H9 (cell line): Measurements from ENCODE around the gene XRCC2. TPM values are rescaled to one million over a fixed set of nuclear protein-coding genes. Genes with fewer than 3 reads are reported as not detected.

Experiments
- DNase-seq: peaks from one replicate; pipeline ENCODE4 v3.0.0-alpha.2; 2017
- H2AFZ ChIP-seq: one replicate; pipeline ENCODE4 v1.6.1; 2013; ENCODE audit warnings: mild to moderate bottlenecking, low read length, control low read depth, moderate library complexity
- H2AK5ac ChIP-seq: 2 replicates; pipeline ENCODE4 v1.6.1; 2013; ENCODE audit warnings: low read length, control low read depth, mixed read lengths; ENCODE audit not compliant: insufficient read length
- H2BK120ac ChIP-seq: one replicate; pipeline ENCODE4 v1.6.1; 2013; ENCODE audit warnings: low read depth, mild to moderate bottlenecking, low read length, control low read depth, inconsistent platforms; ENCODE audit not compliant: poor library complexity, severe bottlenecking
- H2BK12ac ChIP-seq: 2 replicates; pipeline ENCODE4 v1.6.1; 2013; ENCODE audit warnings: low read length, control low read depth, mixed read lengths, low read depth; ENCODE audit not compliant: insufficient read length
- H2BK15ac ChIP-seq: 2 replicates; pipeline ENCODE4 v1.6.1; 2013; ENCODE audit warnings: low read depth, low read length, control low read depth
- H2BK20ac ChIP-seq: one replicate; pipeline ENCODE4 v1.6.1; 2013; ENCODE audit warnings: low read depth, mild to moderate bottlenecking, low read length, control low read depth, inconsistent platforms; ENCODE audit not compliant: poor library complexity, severe bottlenecking
- H2BK5ac ChIP-seq: 2 replicates; pipeline ENCODE4 v1.6.1; 2013; ENCODE audit warnings: low read length, control low read depth, mixed read lengths; ENCODE audit not compliant: insufficient read length
- H3K14ac ChIP-seq: 2 replicates; pipeline ENCODE4 v1.6.1; 2013; ENCODE audit warnings: low read length, control low read depth; ENCODE audit not compliant: insufficient read depth
- H3K18ac ChIP-seq: 2 replicates; pipeline ENCODE4 v1.6.1; 2013; ENCODE audit warnings: low read depth, mild to moderate bottlenecking, mixed read lengths, low read length, control low read depth; ENCODE audit not compliant: insufficient read length
- H3K23ac ChIP-seq: 2 replicates; pipeline ENCODE4 v1.6.1; 2013; ENCODE audit warnings: low read length, control low read depth, mixed read lengths, low read depth; ENCODE audit not compliant: insufficient read length
- H3K23me2 ChIP-seq: 2 replicates; pipeline ENCODE4 v1.6.1; 2013; ENCODE audit warnings: low read depth, mild to moderate bottlenecking, mixed read lengths, low read length, control low read depth; ENCODE audit not compliant: insufficient read length, poor library complexity, severe bottlenecking
- H3K27ac ChIP-seq: 2 replicates; pipeline ENCODE4 v1.5.1; 2013; ENCODE audit warnings: low read length, control low read depth, mixed read lengths, low read depth; ENCODE audit not compliant: insufficient read length
- H3K27me3 ChIP-seq: 2 replicates; pipeline ENCODE4 v1.6.1; 2013; ENCODE audit warnings: low read length, control low read depth, inconsistent platforms; ENCODE audit not compliant: insufficient read depth
- H3K4ac ChIP-seq: 2 replicates; pipeline ENCODE4 v1.6.1; 2013; ENCODE audit warnings: low read depth, mild to moderate bottlenecking, control low read depth, inconsistent platforms, low read length, moderate library complexity
- H3K4me1 ChIP-seq: 2 replicates; pipeline ENCODE4 v1.6.1; 2013; ENCODE audit warnings: low read length, control low read depth, inconsistent platforms; ENCODE audit not compliant: insufficient read depth
- H3K4me2 ChIP-seq: 2 replicates; pipeline ENCODE4 v1.6.1; 2013; ENCODE audit warnings: low read length, control low read depth, mixed read lengths; ENCODE audit not compliant: insufficient read length, insufficient read depth
- H3K56ac ChIP-seq: 2 replicates; pipeline ENCODE4 v1.6.1; 2013; ENCODE audit warnings: low read depth, mild to moderate bottlenecking, mixed read lengths, low read length, control low read depth; ENCODE audit not compliant: insufficient read length
- H3K79me1 ChIP-seq: 2 replicates; pipeline ENCODE4 v1.6.1; 2013; ENCODE audit warnings: low read depth, mild to moderate bottlenecking, moderate library complexity, low read length, control low read depth, inconsistent platforms; ENCODE audit not compliant: insufficient read depth, poor library complexity, severe bottlenecking
- H3K79me2 ChIP-seq: 2 replicates; pipeline ENCODE4 v1.6.1; 2013; ENCODE audit warnings: low read length, control low read depth, inconsistent platforms; ENCODE audit not compliant: insufficient read depth
- H3K9ac ChIP-seq: 2 replicates; pipeline ENCODE4 v1.6.1; 2013; ENCODE audit warnings: low read length, control low read depth, mixed read lengths; ENCODE audit not compliant: insufficient read length; ENCODE audit errors: extremely low read depth
- H3K9me3 ChIP-seq: one replicate; pipeline ENCODE4 v1.6.1; 2013; ENCODE audit warnings: low read depth, low read length, inconsistent platforms; ENCODE audit not compliant: control insufficient read depth
- H3T11ph ChIP-seq: one replicate; pipeline ENCODE4 v1.6.1; 2013; ENCODE audit warnings: mild to moderate bottlenecking, low read length, control low read depth, inconsistent platforms
- H4K20me1 ChIP-seq: one replicate; pipeline ENCODE4 v1.6.1; 2013; ENCODE audit not compliant: control insufficient read depth, insufficient read length, insufficient read depth
- H4K5ac ChIP-seq: 2 replicates; pipeline ENCODE4 v1.6.1; 2013; ENCODE audit warnings: low read depth, mild to moderate bottlenecking, mixed read lengths, low read length, control low read depth; ENCODE audit not compliant: insufficient read length
- H4K8ac ChIP-seq: replicated peaks from 2 replicates; pipeline ENCODE4 v1.6.1; 2013; ENCODE audit warnings: low read length, control low read depth, mixed read lengths, low read depth; ENCODE audit not compliant: insufficient read length
- H4K91ac ChIP-seq: 2 replicates; pipeline ENCODE4 v1.6.1; 2013; ENCODE audit warnings: low read depth, mild to moderate bottlenecking, moderate library complexity, mixed read lengths, low read length, control low read depth; ENCODE audit not compliant: insufficient read length
- H3K27ac Mint-ChIP-seq, 3 experiments: 2 replicates in 2 of 3; 3 replicates in 1 of 3; pipeline ENCODE4 v1.8.0; 2020 to 2021; ENCODE audit warnings: mixed read lengths in 3 of 3, mild to moderate bottlenecking in 1 of 3, moderate library complexity in 1 of 3
- H3K27me3 Mint-ChIP-seq: 2 replicates; pipeline ENCODE4 v1.8.0; 2021; ENCODE audit warnings: low read depth, mild to moderate bottlenecking, moderate library complexity, mixed read lengths
- H3K36me3 Mint-ChIP-seq, 3 experiments: 2 replicates in 2 of 3; 3 replicates in 1 of 3; pipeline ENCODE4 v1.8.0; 2020 to 2021; ENCODE audit warnings: low read depth in 3 of 3, mixed read lengths in 3 of 3; ENCODE audit not compliant: insufficient read depth in 1 of 3
- H3K4me1 Mint-ChIP-seq, 2 experiments: 2 replicates each; pipeline ENCODE4 v1.8.0; 2020; ENCODE audit warnings: mixed read lengths in 2 of 2
- H3K4me3 Mint-ChIP-seq, 2 experiments: 2 replicates in 1 of 2; 3 replicates in 1 of 2; pipeline ENCODE4 v1.8.0; 2020 to 2021; ENCODE audit warnings: mild to moderate bottlenecking in 2 of 2, mixed read lengths in 2 of 2, moderate library complexity in 1 of 2
- H3K9me3 Mint-ChIP-seq, 2 experiments: 2 replicates in 1 of 2; 3 replicates in 1 of 2; pipeline ENCODE4 v1.8.0; 2020; ENCODE audit warnings: mild to moderate bottlenecking in 2 of 2, mixed read lengths in 2 of 2, moderate library complexity in 1 of 2
- CTCF ChIP-seq: fragments of 200-600 bp; sonication (generic); conservative IDR thresholded peaks from 3 replicates; pipeline ENCODE4 v1.8.0; 2021; ENCODE audit warnings: antibody characterized with exemption, mild to moderate bottlenecking
- WGBS: extraction: QIAGEN DNeasy Blood & Tissue Kit; methylation state at CpG from one replicate; pipeline ENCODE4 v1.1.7; 2013; ENCODE audit warnings: missing lambda C conversion rate, low lambda C conversion rate, mixed read lengths; ENCODE audit not compliant: insufficient read length; ENCODE audit errors: extremely low coverage; 5-methylcytosine and 5-hydroxymethylcytosine counted together
- total RNA-seq: library from RNA; stranded (reverse); gene quantifications from 2 replicates; pipeline ENCODE4 v1.2.1, GENCODE V29; 2021

Gene XRCC2
- total RNA-seq, 1 experiment from 2014 or later, result 22.8 TPM

DNA sequence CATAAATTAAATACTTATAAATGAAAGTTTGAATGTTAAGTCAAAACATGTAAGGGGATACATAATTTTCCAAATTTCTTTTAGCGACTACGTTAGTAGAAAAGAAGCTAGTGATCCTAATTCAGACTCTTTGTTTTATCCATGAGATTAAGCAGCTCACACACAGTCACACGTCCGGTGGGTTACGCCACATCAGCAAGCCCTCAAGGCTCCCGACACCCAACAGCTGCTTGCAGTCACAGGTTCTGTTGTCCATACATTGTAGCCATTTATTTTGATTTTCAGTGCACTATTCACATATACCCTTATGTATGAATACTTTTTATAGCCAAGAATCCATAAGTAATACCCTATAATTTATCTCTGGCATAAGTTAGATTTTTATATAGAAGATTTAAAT lies 39.5 kb downstream of the XRCC2 start:
- H3K56ac ChIP-seq, result no peak overlapping the region
- Mint-ChIP-seq H3K4me3 (no peak overlapping the region), H3K9me3 (no peaks in the 10 kb centered on the region)

More for the DNA sequence above, 39.5 kb downstream of the XRCC2 start:
- H3K36me3 Mint-ChIP-seq, result no peaks in the 10 kb centered on the region
- Histone ChIP-seq H3K79me2 (no peaks in the 10 kb centered on the region), H3K23me2 (no peaks in the 10 kb centered on the region), H3K9me3 (no peaks in the 10 kb centered on the region), H3K9ac (no peak overlapping the region), H4K5ac (no peak overlapping the region), H3K23ac (no peak overlapping the region), H3K79me1 (no peaks in the 10 kb centered on the region), H3K27me3 (no peaks in the 10 kb centered on the region), H2BK15ac (no peak overlapping the region), H2AFZ (no peak overlapping the region), H2AK5ac (no peak overlapping the region), H3K18ac (no peak overlapping the region), H3K27ac (no peak overlapping the region), H2BK12ac (no peak overlapping the region), H2BK20ac (no peak overlapping the region), H2BK120ac (no peak overlapping the region), H3K14ac (no peak overlapping the region), H4K20me1 (no peaks in the 10 kb centered on the region), H4K8ac (no peak overlapping the region), H3K4me1 (no peaks in the 10 kb centered on the region), H2BK5ac (no peak overlapping the region), H3T11ph (no peak overlapping the region), H3K4me2 (no peak overlapping the region), H4K91ac (no peak overlapping the region), H3K4ac (no peak overlapping the region)
- no peak for DNase-seq
- WGBS, result no CpG with 5 or more reads among the region's 6 CpGs
- no peaks in the 10 kb centered on the region for H3K27me3 Mint-ChIP-seq
- no peak overlapping the region for H3K27ac Mint-ChIP-seq
- H3K4me1 Mint-ChIP-seq, result no peaks in the 10 kb centered on the region; a peak in 1 of 4 replicates
- TF ChIP-seq CTCF, result no peak
